Skin of body (tissue), 2 donors: ENCODE results near the gene B3GALT5. TPM values are rescaled to one million over a fixed set of nuclear protein-coding genes. Genes with fewer than 3 reads are reported as not detected.

ENCODE experiments used
- DNase-seq: peaks from one replicate; lab custom pipeline; 2025; lab: John Stamatoyannopoulos, UW
- total RNA-seq: library from RNA; depleted of rRNA; stranded (reverse); fragments of >200 nt; gene quantifications from one replicate; pipeline ENCODE4 v1.2.3, GENCODE V29; 2014

Gene B3GALT5
- total RNA-seq, 1 donor from 2014 or later: 0.20 TPM

GRCh38 chr21:39604951-39605350, 7.8 kb upstream of the B3GALT5 start:
- no peak for DNase-seq

DNA sequence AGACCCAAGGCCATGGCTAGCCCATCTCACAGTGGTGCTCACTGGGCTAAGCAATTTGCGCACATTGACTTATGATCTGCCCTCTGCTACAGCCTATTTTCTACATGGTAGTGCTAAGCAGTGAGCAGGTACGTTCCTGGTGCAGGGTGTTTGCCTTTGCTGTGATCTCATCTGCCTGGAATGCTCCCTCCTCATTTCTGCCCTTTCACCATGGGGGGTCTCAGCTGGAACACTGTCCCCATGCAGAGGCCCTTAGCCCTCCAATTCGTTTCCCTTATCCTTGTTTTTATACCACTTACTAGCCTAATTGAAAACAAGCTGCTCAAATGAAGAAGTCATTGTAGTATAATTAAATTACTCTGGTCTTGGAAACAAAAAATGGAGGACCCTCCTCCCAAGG, 2.0 kb upstream of the B3GALT5 start:
- no peak for DNase-seq

- no peak for DNase-seq
Observed at GRCh38 chr21:39611551-39612190, 1.1 kb upstream of the B3GALT5 start.

GRCh38 chr21:39613041-39613934, 548 bp downstream of the B3GALT5 start:
- peak; percentile 2 for DNase-seq

GRCh38 chr21:39616211-39616772, 3.6 kb downstream of the B3GALT5 start:
- DNase-seq: peak; percentile 3

DNA sequence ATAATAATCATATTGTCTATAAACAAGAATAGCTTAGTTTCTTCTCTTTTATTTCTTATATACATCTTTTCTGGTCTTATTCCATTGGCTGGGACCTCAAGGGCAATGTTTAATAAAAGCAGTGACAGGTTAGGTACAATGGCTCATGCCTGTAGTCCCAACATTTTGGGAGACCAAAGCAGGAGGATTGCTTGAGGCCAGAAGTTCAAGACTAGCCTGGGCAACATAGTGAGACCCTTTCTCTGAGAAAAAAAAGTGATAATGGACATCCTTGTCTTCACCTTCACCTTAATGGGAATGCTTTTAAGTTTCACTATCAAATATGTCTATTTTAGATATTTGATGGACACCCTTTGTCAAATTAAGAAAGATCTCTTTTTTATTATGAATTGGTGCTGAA, 8.1 kb downstream of the B3GALT5 start:
- DNase-seq: no peak

DNA sequence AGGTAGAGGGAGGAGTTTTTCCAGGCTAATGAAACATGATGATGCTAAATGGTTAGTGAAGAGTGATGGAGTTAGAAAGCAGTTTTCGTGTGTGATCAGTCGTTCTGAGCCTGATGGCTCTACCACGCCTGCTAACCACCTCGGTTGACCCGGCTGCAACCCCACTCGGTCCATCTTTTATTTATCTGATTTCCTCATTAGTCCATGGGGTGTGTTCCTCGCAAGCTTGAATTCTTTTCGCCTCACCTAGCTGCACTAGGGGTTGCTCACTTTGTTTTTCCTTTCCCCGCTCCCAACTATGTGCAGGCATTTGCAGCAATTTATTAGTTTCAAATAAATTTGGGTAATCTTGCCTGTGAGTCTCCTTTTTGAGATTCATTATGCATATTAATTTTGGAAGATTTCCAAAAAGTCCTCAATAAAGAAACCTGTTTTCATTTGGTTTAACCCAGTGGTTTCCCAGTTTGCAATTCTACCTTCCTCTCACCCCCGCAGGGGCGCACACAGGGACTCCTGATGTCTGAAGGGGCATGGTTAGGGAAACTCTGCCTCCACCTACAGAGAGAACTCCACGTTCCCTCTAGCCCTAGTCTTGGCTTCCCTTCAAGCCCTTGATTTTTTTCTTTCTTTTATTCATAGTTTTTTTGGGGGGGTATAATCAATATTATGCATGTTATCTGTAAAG, 12.6 kb downstream of the B3GALT5 start:
- no peak for DNase-seq

GRCh38 chr21:39628385-39628784, 15.6 kb downstream of the B3GALT5 start:
- no peak for DNase-seq

DNA sequence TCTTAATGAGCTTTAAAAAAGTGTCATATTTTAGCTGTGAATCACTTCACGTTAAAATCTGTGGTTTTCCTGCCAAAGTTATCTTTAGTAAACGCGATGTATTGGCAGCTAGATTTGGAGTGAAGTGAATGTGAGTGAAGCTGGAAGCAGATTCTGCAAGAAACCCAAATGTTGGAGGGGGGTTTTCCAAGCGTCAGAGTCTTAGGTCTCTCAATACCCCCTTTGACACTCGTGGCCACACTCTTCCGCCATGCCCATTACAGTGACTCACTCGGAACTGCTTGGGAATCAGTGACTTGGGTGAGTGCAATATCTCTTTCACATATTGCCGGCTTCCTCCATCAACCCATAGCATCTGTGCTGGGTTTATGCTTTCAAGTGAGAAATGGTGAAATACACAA, 17.5 kb downstream of the B3GALT5 start:
- DNase-seq: no peak

DNA sequence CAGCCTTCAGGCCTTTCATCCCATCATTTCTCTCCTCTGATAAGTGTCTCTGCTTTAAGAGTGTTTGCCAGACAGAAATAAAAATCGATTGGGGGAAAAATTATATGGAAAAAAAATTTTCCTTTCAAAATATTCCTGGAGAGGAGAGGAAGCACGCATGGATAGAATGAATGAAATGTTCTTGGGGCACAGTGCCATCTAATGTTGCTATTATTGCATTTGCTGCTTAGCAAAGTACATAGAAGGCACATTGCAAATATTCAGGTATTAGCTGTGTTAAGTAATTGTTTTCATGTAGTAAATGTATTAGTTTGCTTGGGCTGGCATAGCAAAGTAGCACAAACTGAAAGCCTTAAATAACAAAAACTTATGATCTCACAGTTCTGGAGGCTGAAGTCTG, 18.1 kb downstream of the B3GALT5 start:
- peak; percentile 2 for DNase-seq

DNA sequence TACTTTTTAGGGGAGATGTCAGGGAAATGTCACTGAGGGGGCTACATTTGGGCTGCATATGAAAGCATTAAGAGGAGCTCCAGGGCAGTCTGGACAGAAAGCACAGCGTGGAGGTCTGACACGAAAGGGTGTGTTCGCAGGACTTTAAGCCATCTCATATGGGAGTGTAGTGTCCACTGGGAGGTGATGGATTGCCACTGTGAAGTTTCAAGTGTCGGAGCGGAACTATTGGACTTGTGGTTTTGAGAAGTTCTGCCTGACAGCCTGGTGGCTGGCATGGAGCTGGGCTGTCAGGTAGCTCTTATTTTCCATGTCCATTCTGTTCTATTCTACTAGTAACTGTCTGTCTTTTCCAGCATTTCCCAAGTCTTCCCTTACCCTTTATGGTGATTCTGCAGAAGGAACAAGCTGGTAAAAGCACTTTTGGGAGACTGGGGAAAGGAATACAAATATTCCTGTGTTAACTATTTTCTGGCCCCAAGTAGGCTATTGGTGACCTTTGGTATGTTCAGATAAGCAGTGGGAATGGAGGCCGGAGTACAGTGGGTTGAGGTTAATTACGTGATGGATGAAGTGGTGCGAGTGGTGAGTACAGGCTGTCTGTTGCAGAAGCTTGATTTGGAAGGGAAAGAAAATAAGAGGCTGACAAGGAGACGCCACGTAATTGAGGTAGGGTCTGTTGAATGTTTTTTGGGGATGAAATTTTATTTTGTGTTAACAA, 19.3 kb downstream of the B3GALT5 start:
- no peak for DNase-seq

DNA sequence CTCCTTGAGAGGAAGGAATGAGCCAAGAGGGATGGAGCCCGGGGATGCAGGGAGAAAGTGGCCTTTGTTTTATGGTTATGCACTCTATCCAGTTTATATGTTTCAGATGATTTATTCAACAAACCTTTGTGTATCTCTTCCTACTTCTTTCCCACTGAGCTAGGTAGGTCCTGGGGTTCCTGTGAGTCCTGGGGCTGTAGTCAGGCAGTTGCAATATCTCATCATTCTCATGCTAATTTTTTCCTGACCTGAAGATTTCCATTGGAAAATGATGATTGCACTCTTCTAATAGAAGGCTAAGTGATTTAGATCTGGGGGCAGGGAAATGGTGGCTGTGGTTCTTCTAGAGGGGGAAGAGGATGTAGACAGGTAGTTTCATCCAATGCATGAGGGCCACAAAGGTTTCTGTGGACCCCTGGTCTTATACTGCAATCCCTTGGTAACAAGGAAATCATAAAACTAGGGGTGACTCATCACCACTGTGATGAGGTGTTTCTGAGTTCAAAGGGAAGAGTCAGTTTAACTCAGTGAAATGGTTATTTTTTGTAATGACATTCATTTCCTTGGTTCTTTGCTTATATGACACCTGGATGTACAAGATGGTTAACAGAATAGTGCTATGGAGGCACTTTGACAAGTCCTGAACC, 20.2 kb downstream of the B3GALT5 start:
- DNase-seq: no peak

- no peak for DNase-seq
Observed at GRCh38 chr21:39633770-39634181, 21.0 kb downstream of the B3GALT5 start.

DNA sequence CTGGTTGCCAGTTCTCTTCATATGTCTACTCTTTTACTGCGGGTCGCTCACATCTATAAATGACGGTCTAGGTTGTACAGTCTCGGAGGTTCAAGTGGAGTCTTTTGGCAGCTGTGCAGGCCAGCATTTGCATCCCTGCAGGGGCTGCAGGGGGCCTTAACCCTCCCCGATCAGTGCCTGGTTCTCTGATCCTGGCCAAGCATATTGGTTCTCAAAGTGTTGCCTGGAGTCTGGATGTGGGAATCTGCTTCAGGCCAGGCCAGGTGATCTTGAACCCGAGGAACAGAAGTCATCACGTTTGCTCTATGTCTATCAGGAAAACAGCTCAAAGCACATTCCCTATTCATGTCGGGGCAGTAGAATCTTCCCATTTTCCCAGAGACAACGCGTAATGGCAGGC, 21.8 kb downstream of the B3GALT5 start:
- DNase-seq: no peak

DNA sequence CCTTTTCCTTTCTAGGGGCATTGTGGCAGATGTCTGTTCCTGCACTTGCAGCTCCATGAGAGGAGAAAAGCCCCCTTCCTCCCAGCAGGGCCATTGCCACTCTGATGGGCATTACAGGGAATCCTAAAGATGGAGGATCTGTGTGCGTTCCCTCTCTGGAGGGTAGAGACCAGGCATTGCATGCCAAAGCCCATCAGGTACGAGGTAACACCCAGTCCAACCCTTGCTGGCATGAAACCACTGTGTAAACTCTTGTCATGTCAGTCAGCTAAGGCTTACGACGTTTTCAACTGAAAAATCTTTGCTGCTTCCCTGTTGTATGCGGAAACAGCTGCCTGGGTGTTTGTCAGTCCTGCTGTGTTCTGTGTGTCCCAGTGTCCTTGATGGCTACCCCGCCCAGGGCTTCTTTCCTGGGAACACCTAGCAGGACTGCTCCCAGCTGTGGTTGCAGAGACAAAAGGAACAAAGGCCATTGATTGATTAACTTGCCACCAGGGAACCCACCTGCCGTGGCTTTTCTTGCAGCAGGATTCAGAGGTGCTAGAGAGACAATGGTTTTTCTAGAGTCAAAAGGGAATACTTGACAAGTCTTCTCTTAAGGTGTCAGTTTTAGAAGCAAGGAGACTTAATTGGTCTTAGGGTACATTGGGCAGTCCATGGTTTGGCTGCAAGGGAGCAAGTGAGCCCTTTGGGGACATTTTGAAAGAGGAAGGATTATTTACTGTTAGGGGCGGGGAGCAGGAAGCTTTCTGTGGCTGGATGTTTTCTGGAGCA, 24.6 kb downstream of the B3GALT5 start:
- no peak for DNase-seq

GRCh38 chr21:39637971-39638240, 25.2 kb downstream of the B3GALT5 start:
- no peak for DNase-seq

DNA sequence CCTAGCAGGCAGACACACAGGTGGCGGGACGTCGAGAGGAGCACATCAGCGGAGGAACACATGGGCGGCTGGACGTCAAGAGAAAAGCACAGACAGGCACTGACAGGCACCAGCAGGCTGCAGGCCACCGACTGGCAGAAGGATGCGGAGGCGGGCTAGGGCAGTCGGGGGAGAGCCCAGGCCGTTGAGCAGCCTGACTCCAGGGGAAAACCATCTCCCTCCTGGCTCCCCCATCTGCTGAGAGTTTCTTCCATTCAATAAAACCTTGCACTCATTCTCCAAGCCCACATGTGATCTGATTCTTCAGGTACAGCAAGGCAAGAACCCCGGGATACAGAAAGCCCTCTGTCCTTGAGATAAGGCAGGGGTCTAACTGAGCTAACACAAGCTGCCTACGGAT, 25.5 kb downstream of the B3GALT5 start:
- DNase-seq: no peak

DNA sequence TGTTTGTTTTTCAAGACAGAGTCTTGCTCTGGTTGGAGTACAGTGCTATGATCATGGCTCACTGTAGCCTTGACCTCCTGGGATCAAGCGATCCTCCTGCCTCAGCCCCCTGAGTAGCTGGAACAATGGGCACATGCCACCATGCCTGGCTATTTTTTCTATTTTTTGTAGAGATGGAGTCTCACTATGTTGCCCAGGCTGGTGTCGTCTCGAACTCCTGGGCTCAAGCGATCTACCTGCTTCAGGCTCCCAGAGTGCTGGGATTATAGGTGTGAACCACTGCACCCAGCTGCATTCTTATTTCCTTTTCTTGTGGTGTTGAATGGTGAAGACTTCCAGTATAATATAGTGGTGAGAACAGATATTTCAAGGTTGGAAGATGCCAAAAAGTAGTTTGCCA, 28.0 kb downstream of the B3GALT5 start:
- DNase-seq: no peak

- DNase-seq: no peak
Observed at GRCh38 chr21:39641827-39642450, 29.2 kb downstream of the B3GALT5 start.

- no peak for DNase-seq
Observed at GRCh38 chr21:39644062-39644560, 31.4 kb downstream of the B3GALT5 start.
